ENCODE data around the gene LSM12. TPM values are rescaled to one million over a fixed set of nuclear protein-coding genes. Genes with fewer than 3 reads are reported as not detected.
"Not testable (repeated sequence)": the region's sequence is repeated elsewhere in the genome, so short reads cannot be mapped to it uniquely, and the experiment has no call there.

The LSM12 gene
- total RNA-seq, 2 donors from 2014 or later: 35.3 to 46.5 TPM

- Mint-ChIP-seq H3K36me3 (ENCODE audit: low read depth) (peaks cover 5% of the 10 kb centered on the region), H3K27ac (no peak overlapping the region), H3K27me3 (no peaks in the 10 kb centered on the region), H3K4me3 (no peak overlapping the region), H3K4me1 (peaks cover 19% of the 10 kb centered on the region)
- no peaks in the 10 kb centered on the region for H3K9me3 ChIP-seq (ENCODE audit: control insufficient read depth, low read length, poor library complexity, severe bottlenecking)
- ATAC-seq (no peak), DNase-seq (no peak)
These were observed 40.3 kb upstream of the LSM12 start for GRCh38 chr17:44106801-44107200.

- Mint-ChIP-seq H3K27ac (no peak overlapping the region), H3K27me3 (no peaks in the 10 kb centered on the region)
These were observed 39.5 kb upstream of the LSM12 start for GRCh38 chr17:44105941-44106340.

GRCh38 chr17:44105483-44105882 is 39.0 kb upstream of the LSM12 start:
- Mint-ChIP-seq H3K36me3 (ENCODE audit: low read depth) (peaks cover 5% of the 10 kb centered on the region), H3K27me3 (no peaks in the 10 kb centered on the region), H3K27ac (no peak overlapping the region), H3K4me3 (no peak overlapping the region), H3K4me1 (peaks cover 12% of the 10 kb centered on the region)
- H3K9me3 ChIP-seq (ENCODE audit: control insufficient read depth, low read length, poor library complexity, severe bottlenecking): no peaks in the 10 kb centered on the region
- DNase-seq (no peak), ATAC-seq (no peak)

More at GRCh38 chr17:44105941-44106340, 39.5 kb upstream of the LSM12 start:
- Mint-ChIP-seq H3K36me3 (ENCODE audit: low read depth) (peaks cover 5% of the 10 kb centered on the region), H3K4me3 (no peak overlapping the region), H3K4me1 (peaks cover 13% of the 10 kb centered on the region)
- ATAC-seq: no peak
- H3K9me3 ChIP-seq (ENCODE audit: control insufficient read depth, low read length, poor library complexity, severe bottlenecking): no peaks in the 10 kb centered on the region
- DNase-seq: no peak

- no peaks in the 10 kb centered on the region for H3K9me3 ChIP-seq (ENCODE audit: control insufficient read depth, low read length, poor library complexity, severe bottlenecking)
- no peak for ATAC-seq
- Mint-ChIP-seq H3K4me1 (peaks cover 13% of the 10 kb centered on the region), H3K27ac (no peak overlapping the region), H3K36me3 (ENCODE audit: low read depth) (peaks cover 5% of the 10 kb centered on the region), H3K27me3 (no peaks in the 10 kb centered on the region), H3K4me3 (no peak overlapping the region)
- DNase-seq: no peak
These were observed 36.6 kb upstream of the LSM12 start for GRCh38 chr17:44102849-44103622.

GRCh38 chr17:44101858-44102257 is 35.4 kb upstream of the LSM12 start:
- not testable (repeated sequence) for DNase-seq; H3K27ac Mint-ChIP-seq; H3K27me3 Mint-ChIP-seq; H3K4me3 Mint-ChIP-seq; ATAC-seq; H3K9me3 ChIP-seq (ENCODE audit: control insufficient read depth, low read length, poor library complexity, severe bottlenecking); H3K36me3 Mint-ChIP-seq (ENCODE audit: low read depth)
- peaks cover 11% of the 10 kb centered on the region for H3K4me1 Mint-ChIP-seq

- no peak for ATAC-seq
- Mint-ChIP-seq H3K27ac (no peak overlapping the region), H3K36me3 (ENCODE audit: low read depth) (no peaks in the 10 kb centered on the region), H3K4me3 (no peak overlapping the region), H3K27me3 (no peaks in the 10 kb centered on the region), H3K4me1 (peaks cover 3% of the 10 kb centered on the region)
- no peaks in the 10 kb centered on the region for H3K9me3 ChIP-seq (ENCODE audit: control insufficient read depth, low read length, poor library complexity, severe bottlenecking)
- no peak for DNase-seq
These were observed 30.9 kb upstream of the LSM12 start for GRCh38 chr17:44097110-44097958.

- ATAC-seq: no peak
- no peaks in the 10 kb centered on the region for H3K9me3 ChIP-seq (ENCODE audit: control insufficient read depth, low read length, poor library complexity, severe bottlenecking)
- Mint-ChIP-seq H3K36me3 (ENCODE audit: low read depth) (peaks cover 2% of the 10 kb centered on the region), H3K27me3 (no peaks in the 10 kb centered on the region), H3K4me1 (peaks cover 3% of the 10 kb centered on the region), H3K27ac (peak overlapping the region; percentile 9), H3K4me3 (peak overlapping the region; percentile 3)
- no peak for DNase-seq
These were observed 29.4 kb upstream of the LSM12 start for GRCh38 chr17:44095647-44096496.

- ATAC-seq (no peak), DNase-seq (no peak)
- Mint-ChIP-seq H3K4me1 (peaks cover 3% of the 10 kb centered on the region), H3K36me3 (ENCODE audit: low read depth) (peaks cover 2% of the 10 kb centered on the region), H3K4me3 (no peak overlapping the region), H3K27ac (no peak overlapping the region), H3K27me3 (no peaks in the 10 kb centered on the region)
- H3K9me3 ChIP-seq (ENCODE audit: control insufficient read depth, low read length, poor library complexity, severe bottlenecking): no peaks in the 10 kb centered on the region
These were observed 28.8 kb upstream of the LSM12 start for GRCh38 chr17:44095388-44095646.

- Mint-ChIP-seq H3K4me1 (peaks cover 3% of the 10 kb centered on the region), H3K36me3 (ENCODE audit: low read depth) (peaks cover 2% of the 10 kb centered on the region), H3K4me3 (peak overlapping the region; percentile 31), H3K27me3 (no peaks in the 10 kb centered on the region), H3K27ac (no peak overlapping the region)
- DNase-seq (no peak), ATAC-seq (no peak)
- no peaks in the 10 kb centered on the region for H3K9me3 ChIP-seq (ENCODE audit: control insufficient read depth, low read length, poor library complexity, severe bottlenecking)
These were observed 28.4 kb upstream of the LSM12 start for GRCh38 chr17:44094701-44095387.

- H3K27ac Mint-ChIP-seq: no peak overlapping the region
- no peak overlapping the region for H3K4me3 Mint-ChIP-seq
- H3K27me3 Mint-ChIP-seq: no peaks in the 10 kb centered on the region
- H3K36me3 Mint-ChIP-seq (ENCODE audit: low read depth): peaks cover 6% of the 10 kb centered on the region
- H3K9me3 ChIP-seq (ENCODE audit: control insufficient read depth, low read length, poor library complexity, severe bottlenecking): no peaks in the 10 kb centered on the region
- no peak for DNase-seq
- no peak for ATAC-seq
- H3K4me1 Mint-ChIP-seq: peaks cover 6% of the 10 kb centered on the region
These were observed 26.9 kb upstream of the LSM12 start for GRCh38 chr17:44093231-44093900.

- Mint-ChIP-seq H3K4me3 (no peak overlapping the region), H3K36me3 (ENCODE audit: low read depth) (peaks cover 6% of the 10 kb centered on the region), H3K27me3 (no peaks in the 10 kb centered on the region), H3K4me1 (peaks cover 8% of the 10 kb centered on the region), H3K27ac (no peak overlapping the region)
- ATAC-seq (no peak), DNase-seq (no peak)
- H3K9me3 ChIP-seq (ENCODE audit: control insufficient read depth, low read length, poor library complexity, severe bottlenecking): no peaks in the 10 kb centered on the region
These were observed 25.6 kb upstream of the LSM12 start for GRCh38 chr17:44092051-44092450.

GRCh38 chr17:44091200-44091997 is 24.9 kb upstream of the LSM12 start:
- no peak for DNase-seq
- Mint-ChIP-seq H3K4me1 (peaks cover 8% of the 10 kb centered on the region), H3K27ac (no peak overlapping the region), H3K36me3 (ENCODE audit: low read depth) (peaks cover 6% of the 10 kb centered on the region), H3K27me3 (no peaks in the 10 kb centered on the region), H3K4me3 (no peak overlapping the region)
- no peak for ATAC-seq
- H3K9me3 ChIP-seq (ENCODE audit: control insufficient read depth, low read length, poor library complexity, severe bottlenecking): no peaks in the 10 kb centered on the region

Measured in T-helper 17 cell (primary cell).